Osteocyte (in vitro differentiated cells): ENCODE data around the gene SLC11A1. TPM values are rescaled to one million over a fixed set of nuclear protein-coding genes. Genes with fewer than 3 reads are reported as not detected.

Experiments
- DNase-seq: peaks from one replicate; pipeline ENCODE4 v3.0.0; 2021; ENCODE audit warnings: mixed read lengths; ENCODE audit not compliant: unreplicated experiment; ENCODE audit errors: extremely low spot score
- H3K27ac Mint-ChIP-seq: one replicate; pipeline ENCODE4 v1.8.0; 2021; ENCODE audit warnings: mild to moderate bottlenecking, mixed read lengths; ENCODE audit not compliant: unreplicated experiment
- H3K27me3 Mint-ChIP-seq: one replicate; pipeline ENCODE4 v1.8.0; 2021; ENCODE audit warnings: mixed read lengths; ENCODE audit not compliant: unreplicated experiment
- H3K36me3 Mint-ChIP-seq: one replicate; pipeline ENCODE4 v1.8.0; 2021; ENCODE audit warnings: mixed read lengths; ENCODE audit not compliant: unreplicated experiment
- H3K4me1 Mint-ChIP-seq: one replicate; pipeline ENCODE4 v1.8.0; 2021; ENCODE audit warnings: mixed read lengths; ENCODE audit not compliant: unreplicated experiment
- H3K4me3 Mint-ChIP-seq: one replicate; pipeline ENCODE4 v1.8.0; 2021; ENCODE audit warnings: mild to moderate bottlenecking, moderate library complexity, mixed read lengths; ENCODE audit not compliant: unreplicated experiment
- H3K9me3 Mint-ChIP-seq: one replicate; pipeline ENCODE4 v1.8.0; 2021; ENCODE audit warnings: mixed read lengths; ENCODE audit not compliant: unreplicated experiment
- CTCF ChIP-seq: fragments of 200-600 bp; sonication (generic); IDR thresholded peaks from 2 replicates; pipeline ENCODE4 v1.5.0; 2021; ENCODE audit warnings: antibody characterized with exemption, mild to moderate bottlenecking, moderate library complexity
- total RNA-seq: library from RNA; stranded (reverse); gene quantifications from 2 replicates; pipeline ENCODE4 v1.2.1, GENCODE V29; 2021

SLC11A1 gene
- total RNA-seq, 1 donor from 2014 or later, result 0.16 TPM

DNA sequence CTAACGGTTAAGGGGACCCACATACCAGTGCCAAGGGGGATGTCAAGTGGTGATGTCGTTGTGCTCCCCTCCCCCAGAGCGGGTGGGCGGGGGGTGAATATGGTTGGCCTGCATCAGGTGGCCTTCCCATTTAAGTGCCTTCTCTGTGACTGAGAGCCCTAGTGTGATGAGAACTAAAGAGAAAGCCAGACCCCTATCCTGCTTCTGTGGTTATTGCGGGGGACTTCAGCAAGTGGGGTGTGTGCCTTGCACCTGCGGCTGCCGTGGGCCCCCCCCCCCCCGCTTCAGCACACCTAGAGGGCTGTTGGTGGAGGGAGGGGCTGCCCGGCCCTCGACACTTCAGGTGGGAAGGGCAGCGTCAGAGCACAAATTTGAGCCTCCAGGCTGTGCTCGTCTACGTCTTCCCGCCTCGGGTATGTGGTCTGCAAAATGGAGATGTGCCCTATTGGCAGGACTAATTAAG, 23.7 kb downstream of the SLC11A1 start:
- H3K27ac Mint-ChIP-seq, result peak overlapping the region; percentile 84
- no peak for TF ChIP-seq CTCF
- no peak for DNase-seq
- H3K4me1 Mint-ChIP-seq, result peaks cover 39% of the 10 kb centered on the region
- no peaks in the 10 kb centered on the region for H3K9me3 Mint-ChIP-seq
- H3K4me3 Mint-ChIP-seq, result peak overlapping the region; percentile 71
- H3K36me3 Mint-ChIP-seq, result peaks cover 14% of the 10 kb centered on the region
- no peaks in the 10 kb centered on the region for H3K27me3 Mint-ChIP-seq

- H3K36me3 Mint-ChIP-seq, result peaks cover 14% of the 10 kb centered on the region
- TF ChIP-seq CTCF, result peak; percentile 80
- H3K4me1 Mint-ChIP-seq, result peaks cover 36% of the 10 kb centered on the region
- no peaks in the 10 kb centered on the region for H3K9me3 Mint-ChIP-seq
- H3K27ac Mint-ChIP-seq, result peak overlapping the region; percentile 87
- DNase-seq, result peak; percentile 98
- peak overlapping the region; percentile 73 for H3K4me3 Mint-ChIP-seq
- no peaks in the 10 kb centered on the region for H3K27me3 Mint-ChIP-seq
These were observed 24.3 kb downstream of the SLC11A1 start for GRCh38 chr2:218406209-218406948.

DNA sequence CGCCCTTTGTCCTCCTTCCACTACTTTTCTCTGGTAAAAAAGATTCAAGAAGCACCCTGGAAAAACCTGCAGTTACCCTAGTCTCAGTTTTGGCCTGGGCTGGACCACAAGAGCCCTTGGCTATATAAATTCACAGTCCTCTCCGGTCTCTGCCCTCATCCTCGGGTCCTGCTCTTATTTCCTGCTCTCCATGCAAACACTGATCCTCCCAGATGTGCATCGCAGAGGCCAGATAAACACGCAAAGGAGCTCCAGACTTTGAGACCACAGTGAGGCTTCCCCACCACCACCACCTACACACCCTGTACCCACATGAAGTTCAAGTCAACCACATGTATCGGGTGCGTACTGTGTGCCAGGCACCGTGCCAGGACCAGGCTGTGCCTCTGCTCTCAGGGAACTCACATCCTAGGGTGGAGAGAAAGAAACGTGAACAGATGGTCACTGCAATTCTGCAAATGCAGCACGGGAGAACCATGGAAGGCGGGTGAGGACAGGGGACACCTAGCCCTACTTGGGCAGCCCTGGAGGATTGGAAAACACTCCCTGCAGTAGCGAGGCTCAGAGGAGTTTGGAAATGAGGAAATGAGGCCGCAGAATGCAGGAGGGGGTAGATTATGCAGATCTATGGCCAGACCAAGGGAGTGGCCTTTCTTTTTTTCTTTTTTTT, 25.0 kb downstream of the SLC11A1 start:
- TF ChIP-seq CTCF, result no peak
- Mint-ChIP-seq H3K27me3 (no peaks in the 10 kb centered on the region), H3K9me3 (no peaks in the 10 kb centered on the region), H3K27ac (peak overlapping the region; percentile 87), H3K4me1 (peaks cover 31% of the 10 kb centered on the region), H3K36me3 (peaks cover 12% of the 10 kb centered on the region), H3K4me3 (peak overlapping the region; percentile 73)
- no peak for DNase-seq

DNA sequence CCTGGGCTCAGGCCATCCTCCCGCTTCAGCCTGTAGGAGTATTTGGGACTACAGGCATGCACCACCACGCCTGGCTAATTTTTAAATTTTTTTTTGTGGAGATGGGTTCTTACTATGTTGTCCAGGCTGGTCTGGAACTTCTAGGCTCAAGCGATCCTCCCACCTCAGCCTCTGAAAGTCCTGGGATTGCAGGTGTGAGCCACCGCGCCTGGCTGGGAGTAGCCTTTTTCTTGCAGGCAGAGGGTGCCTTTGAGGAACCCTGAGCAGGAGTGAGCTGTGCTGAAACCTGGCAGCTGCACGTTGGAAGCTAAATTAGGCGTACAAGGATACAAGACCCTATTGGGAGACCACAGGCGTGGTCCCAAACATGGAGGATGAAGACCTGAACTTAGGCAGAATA, 25.6 kb downstream of the SLC11A1 start:
- no peak for TF ChIP-seq CTCF
- no peaks in the 10 kb centered on the region for H3K9me3 Mint-ChIP-seq
- peaks cover 31% of the 10 kb centered on the region for H3K4me1 Mint-ChIP-seq
- DNase-seq, result no peak
- H3K27me3 Mint-ChIP-seq, result no peaks in the 10 kb centered on the region
- peaks cover 12% of the 10 kb centered on the region for H3K36me3 Mint-ChIP-seq
- no peak overlapping the region for H3K4me3 Mint-ChIP-seq
- no peak overlapping the region for H3K27ac Mint-ChIP-seq

DNA sequence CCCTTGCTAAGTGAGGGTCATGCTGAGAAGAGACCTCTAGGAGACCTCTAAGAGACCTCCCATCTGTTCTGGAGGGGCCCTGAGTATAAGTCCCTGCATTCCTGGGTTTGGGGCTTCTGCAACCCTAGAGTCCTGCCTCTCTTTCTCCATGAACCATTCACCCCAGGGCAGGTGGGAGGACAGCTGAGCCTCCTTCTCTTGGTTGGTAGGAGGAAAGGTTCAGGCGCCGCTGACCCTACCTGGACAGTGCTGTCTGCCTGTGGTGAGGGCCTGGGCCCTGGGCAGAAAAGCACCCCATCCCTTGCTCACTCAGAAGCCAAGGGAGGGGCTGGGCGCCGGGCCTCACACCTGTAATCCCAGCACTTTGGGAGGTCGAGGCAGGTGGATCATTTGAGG, 36.2 kb downstream of the SLC11A1 start:
- Mint-ChIP-seq H3K27ac (no peak overlapping the region), H3K4me1 (no peaks in the 10 kb centered on the region), H3K4me3 (no peak overlapping the region), H3K9me3 (no peaks in the 10 kb centered on the region), H3K27me3 (no peaks in the 10 kb centered on the region), H3K36me3 (no peaks in the 10 kb centered on the region)
- DNase-seq, result no peak
- no peak for TF ChIP-seq CTCF
